RPMI7951 (cell line): ENCODE data around the gene BCCIP. TPM values are rescaled to one million over a fixed set of nuclear protein-coding genes. Genes with fewer than 3 reads are reported as not detected.

ENCODE experiments used
- DNase-seq: peaks from one replicate; pipeline ENCODE4 v3.0.0-alpha.2; 2012; ENCODE audit warnings: low read depth
- total RNA-seq: library from RNA; depleted of rRNA; stranded (reverse); fragments of >200 nt; shearing (Covaris generic); gene quantifications from 2 replicates; pipeline ENCODE4 v1.2.3, GENCODE V29; 2014; rRNA removed

BCCIP gene
- 63.3 and 68.2 TPM in 2 replicates for total RNA-seq

DNA sequence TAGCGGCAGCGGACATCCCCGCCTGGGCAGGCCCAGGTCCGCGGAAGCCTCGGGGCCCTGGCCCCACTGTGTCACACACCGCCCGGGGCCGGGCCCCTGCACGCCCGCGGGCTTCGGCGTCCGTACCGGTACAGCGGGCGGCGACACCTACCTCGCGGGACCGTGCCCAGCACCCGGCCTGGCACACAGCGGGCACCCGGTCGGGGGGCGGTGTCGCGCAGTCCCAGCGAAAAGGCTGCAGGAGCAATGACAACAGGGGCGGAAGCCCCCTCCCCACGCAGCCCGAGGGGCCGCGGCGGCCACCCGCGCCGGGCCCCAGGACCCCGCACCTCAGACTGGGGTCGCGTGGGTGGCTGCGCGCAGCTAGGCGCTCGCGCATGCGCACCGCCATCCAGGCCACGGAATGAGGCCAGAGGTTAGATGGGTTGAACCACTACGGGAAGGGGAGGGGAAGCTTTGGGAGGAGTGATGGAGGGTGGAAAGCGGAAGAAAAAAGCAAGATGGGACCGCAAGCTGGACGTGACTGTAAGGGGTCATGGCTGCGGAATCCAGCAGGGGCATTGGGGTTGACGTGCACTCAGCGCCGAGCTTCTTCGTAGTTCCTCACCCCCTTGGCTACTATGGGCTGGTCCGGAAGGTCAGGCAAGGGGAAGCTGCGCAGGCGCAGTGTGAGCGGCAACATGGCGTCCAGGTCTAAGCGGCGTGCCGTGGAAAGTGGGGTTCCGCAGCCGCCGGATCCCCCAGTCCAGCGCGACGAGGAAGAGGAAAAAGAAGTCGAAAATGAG lies at the start of gene BCCIP, which contains the start of gene UROS:
Gene BCCIP, plus strand, starts transcription at position 669 of the 785 bp plus-strand sequence. Its CDS starts 12 bp downstream, at position 681.
Gene UROS, minus strand, starts transcription at position 381 of the 785 bp plus-strand sequence. CDS start 6,759 bp downstream, outside the sequence.
- DNase-seq: peak; percentile 81

GRCh38 chr10:125773687-125774543 lies 49.4 kb upstream of the BCCIP start:
- peak; percentile 10 for DNase-seq

DNA sequence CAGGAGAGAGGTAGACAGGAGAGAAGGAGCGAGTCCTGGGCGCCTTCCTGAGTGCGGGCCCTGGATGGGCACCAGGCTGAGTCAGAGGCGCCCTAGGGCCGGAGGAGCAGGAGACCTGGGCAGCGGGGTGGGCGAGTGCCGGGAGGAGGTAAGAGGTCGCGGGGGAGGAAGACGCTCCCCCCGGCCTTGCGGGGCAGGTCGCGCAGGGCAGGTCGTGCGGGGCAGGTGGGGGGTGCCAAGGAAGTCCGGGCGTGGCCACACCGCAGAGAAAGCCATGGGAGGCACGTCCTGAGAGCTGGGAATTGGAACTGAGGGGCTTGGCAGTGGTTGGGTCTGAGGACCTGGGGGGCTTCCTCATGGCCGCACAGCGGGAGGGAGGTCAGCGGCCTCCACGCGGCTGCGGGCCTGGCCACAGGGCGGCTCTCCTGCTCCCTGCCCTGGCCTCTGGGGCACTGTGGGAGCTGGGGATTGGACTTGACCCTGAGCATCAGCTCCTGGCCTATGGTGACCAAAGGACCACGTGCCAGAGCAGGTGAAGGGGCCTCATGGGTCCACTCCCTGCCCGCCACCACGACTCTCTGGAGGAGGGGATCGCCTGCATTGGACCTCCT lies 48.7 kb upstream of the BCCIP start:
- no peak for DNase-seq

GRCh38 chr10:125775491-125776106 lies 47.7 kb upstream of the BCCIP start, which contains the start of gene MMP21:
Gene MMP21 (minus strand): TSS chr10:125775821. CDS start chr10:125775821, 0 bp downstream.
- no peak for DNase-seq

GRCh38 chr10:125777806-125778205 lies 45.5 kb upstream of the BCCIP start:
- DNase-seq: no peak

GRCh38 chr10:125778556-125778955 lies 44.8 kb upstream of the BCCIP start:
- no peak for DNase-seq

DNA sequence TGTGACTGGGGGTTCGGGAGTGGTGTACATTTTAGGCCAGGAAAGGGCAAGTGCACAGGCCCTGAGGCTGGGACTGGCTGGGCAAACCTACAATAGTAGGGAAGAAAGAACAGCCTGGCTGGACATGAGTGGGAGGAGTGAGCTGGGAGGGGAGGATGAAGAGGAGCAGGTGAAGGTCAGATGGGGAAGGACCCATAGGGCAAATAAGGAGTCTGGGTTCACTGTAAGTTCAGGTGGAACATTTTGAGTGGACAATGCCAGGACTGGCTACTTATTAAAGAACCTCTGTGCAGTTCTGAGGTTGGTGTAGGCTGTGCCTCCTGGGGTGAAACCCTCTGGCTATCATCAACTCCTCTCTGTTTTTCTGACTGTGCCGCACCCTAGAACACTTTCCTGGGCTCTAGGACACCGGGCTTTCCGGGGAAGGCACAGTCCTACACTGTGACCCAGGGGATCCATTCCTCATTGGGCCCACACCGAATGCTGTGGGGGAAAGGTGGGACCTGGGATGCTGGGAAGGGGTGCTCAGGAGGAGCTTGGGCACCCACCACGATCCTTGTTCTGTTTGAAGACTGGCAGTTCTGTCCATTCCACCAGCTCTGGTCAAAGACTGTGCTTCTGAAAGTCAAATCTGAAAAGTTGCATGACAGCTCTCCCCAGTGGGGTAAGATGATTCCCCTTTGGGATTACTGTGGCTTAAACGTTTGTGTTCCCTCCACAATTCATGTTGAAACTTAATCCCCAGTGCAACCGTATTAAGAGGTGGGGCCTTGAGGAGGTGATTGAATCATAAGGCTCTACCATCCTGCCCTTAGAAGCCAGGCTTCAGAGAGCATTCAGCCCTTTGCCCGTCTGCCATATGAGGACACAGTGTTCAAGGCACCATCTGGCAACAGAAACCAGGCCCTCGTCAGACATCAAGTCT lies 43.7 kb upstream of the BCCIP start:
- no peak for DNase-seq

- DNase-seq: no peak
Observed at GRCh38 chr10:125781374-125781773, 42.0 kb upstream of the BCCIP start.

DNA sequence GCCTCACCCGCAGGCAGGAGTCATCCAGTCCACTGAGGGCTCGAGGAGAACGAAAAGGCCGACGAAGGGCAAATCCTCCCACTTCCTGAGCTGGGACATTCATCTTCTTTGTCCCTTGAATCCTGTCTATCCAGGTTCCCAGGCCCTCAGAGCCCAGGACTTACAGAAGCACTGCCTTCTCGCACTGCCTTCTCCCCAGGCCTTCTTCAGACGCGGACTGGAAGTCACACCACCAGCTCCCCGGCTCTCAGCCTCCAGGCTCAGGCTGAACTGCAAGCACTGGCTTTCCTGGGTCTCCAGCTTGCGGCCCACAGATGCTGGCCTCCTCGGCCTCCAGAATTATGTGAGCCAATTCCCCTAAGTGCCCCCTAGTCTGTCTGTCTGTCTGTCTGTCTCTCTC lies 41.3 kb upstream of the BCCIP start:
- no peak for DNase-seq

GRCh38 chr10:125782616-125783015 lies 40.7 kb upstream of the BCCIP start:
- no peak for DNase-seq

GRCh38 chr10:125783408-125783807 lies 39.9 kb upstream of the BCCIP start:
- DNase-seq: no peak

GRCh38 chr10:125783957-125784356 lies 39.4 kb upstream of the BCCIP start:
- DNase-seq: no peak

DNA sequence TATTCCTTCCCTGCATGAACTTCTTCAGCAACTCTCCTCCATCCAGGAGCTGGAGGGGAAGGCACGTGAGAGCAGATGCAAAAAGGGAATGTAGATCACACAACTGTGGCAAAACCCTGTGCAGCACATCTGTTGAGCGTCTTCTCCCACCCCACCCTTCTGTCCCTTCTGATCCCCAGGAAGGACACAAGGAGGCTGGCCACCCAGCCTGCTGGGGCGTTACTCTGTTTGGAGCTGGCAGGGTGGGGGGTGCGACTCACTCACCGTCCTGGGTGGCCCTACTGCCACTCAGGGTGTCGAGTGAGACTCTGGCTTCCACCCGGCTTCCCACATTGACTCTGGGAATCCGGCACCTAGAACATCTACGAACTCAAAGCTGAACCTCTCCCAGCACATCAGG lies 37.6 kb upstream of the BCCIP start:
- DNase-seq: no peak

- no peak for DNase-seq
Observed at GRCh38 chr10:125788156-125789034, 35.0 kb upstream of the BCCIP start.

- no peak for DNase-seq
Observed at GRCh38 chr10:125792342-125793300, 30.7 kb upstream of the BCCIP start.

- DNase-seq: no peak
Observed at GRCh38 chr10:125795128-125795527, 28.2 kb upstream of the BCCIP start.

DNA sequence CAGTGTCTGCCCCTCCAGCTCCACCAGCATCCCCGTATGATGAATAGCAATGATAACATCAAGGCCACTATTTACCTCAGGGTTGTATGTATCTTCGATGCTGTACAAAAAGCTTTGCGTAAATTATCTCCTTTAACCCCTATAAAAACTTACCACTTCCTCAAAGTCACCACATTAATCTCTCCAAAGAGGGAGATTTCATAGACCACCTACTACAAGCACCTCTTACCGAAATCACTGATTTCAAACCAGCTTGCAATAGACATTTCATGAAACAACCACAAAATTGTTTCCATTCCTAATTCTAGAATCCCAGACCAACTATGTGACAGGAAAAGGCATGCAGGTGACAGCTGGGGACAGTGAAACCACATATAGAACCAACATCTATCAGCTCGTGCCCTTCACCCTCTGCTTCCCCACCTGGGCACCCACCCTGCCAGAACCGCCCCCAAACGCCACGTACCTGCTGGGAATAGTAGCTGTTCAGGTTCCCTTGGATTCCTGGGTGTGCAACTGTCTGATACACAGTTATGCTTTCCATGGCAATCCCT lies 27.6 kb upstream of the BCCIP start:
- no peak for DNase-seq

- DNase-seq: no peak
Observed at GRCh38 chr10:125797424-125797823, 25.9 kb upstream of the BCCIP start.
